Gastrocnemius medialis (tissue), 4 donors: Measurements from ENCODE around the gene NPAS3.

Source experiments
- POLR2A ChIP-seq, 2 donors: fragments of 450-650 bp; IDR thresholded peaks; one replicate each; pipeline ENCODE4 v1.6.1; 2017; ENCODE audit warnings: antibody characterized with exemption in 2 of 2, mild to moderate bottlenecking in 2 of 2, moderate library complexity in 2 of 2
- TF ChIP-seq, protein P1 (sequence below), 5 experiments: fragments of 450-650 bp in 3 of 5; fragments of 200-600 bp in 2 of 5; sonication (generic) in 2 of 5; IDR thresholded peaks in 4 of 5; conservative IDR thresholded peaks in 1 of 5; 1 replicate in 4 of 5; 2 replicates in 1 of 5; pipeline ENCODE4 v1.5.1; 2016 to 2019; ENCODE audit warnings: antibody characterized with exemption in 5 of 5, mild to moderate bottlenecking in 3 of 5, moderate library complexity in 3 of 5

DNA sequence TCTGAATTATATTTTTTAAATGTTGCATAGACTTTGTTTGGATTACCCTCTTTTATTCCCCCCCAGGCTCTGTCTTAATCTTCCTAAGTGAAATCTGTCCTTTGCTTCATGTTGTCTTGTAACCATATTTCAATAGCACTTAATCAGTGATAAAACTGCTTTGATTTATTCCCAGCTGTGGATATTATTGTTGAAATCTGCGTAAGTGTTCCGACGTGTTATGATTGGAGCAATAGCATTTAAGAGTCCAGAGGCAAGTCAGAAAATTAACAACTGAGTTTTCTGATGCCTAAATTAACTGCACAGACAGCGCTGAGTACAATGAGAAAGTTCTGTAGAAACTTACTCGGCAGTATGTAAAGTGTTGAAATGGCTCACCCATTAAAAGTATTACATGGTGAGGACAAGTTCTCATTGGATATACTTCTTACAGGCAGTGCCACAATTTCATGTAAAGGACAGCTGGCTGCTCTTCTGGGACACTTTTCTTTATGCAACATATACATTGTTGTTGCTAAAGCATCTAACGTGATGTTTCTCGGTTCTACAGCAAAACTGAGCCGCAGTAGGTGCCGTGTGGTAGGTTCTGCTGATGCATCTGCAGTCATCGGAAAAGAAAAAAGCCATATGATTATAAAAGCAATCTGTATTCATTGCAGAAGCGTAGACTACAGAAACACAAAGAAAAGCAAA is 511.2 kb downstream of the NPAS3 start:
- TF ChIP-seq, protein P1, sequence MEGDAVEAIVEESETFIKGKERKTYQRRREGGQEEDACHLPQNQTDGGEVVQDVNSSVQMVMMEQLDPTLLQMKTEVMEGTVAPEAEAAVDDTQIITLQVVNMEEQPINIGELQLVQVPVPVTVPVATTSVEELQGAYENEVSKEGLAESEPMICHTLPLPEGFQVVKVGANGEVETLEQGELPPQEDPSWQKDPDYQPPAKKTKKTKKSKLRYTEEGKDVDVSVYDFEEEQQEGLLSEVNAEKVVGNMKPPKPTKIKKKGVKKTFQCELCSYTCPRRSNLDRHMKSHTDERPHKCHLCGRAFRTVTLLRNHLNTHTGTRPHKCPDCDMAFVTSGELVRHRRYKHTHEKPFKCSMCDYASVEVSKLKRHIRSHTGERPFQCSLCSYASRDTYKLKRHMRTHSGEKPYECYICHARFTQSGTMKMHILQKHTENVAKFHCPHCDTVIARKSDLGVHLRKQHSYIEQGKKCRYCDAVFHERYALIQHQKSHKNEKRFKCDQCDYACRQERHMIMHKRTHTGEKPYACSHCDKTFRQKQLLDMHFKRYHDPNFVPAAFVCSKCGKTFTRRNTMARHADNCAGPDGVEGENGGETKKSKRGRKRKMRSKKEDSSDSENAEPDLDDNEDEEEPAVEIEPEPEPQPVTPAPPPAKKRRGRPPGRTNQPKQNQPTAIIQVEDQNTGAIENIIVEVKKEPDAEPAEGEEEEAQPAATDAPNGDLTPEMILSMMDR (IDR thresholded peaks at IDR 0.05 in 4 of 5, conservative IDR thresholded peaks at IDR 0.05 in 1 of 5): no peak
- no peak for TF ChIP-seq POLR2A (IDR thresholded peaks at IDR 0.05)
